ENCODE measurements around the gene DENND5A.
A peak's percentile ranks its signal among the peaks of the same experiment; 100 is the strongest.
"Not testable (repeated sequence)": the region's sequence is repeated elsewhere in the genome, so short reads cannot be mapped to it uniquely, and the experiment has no call there.

Gene DENND5A

DNA sequence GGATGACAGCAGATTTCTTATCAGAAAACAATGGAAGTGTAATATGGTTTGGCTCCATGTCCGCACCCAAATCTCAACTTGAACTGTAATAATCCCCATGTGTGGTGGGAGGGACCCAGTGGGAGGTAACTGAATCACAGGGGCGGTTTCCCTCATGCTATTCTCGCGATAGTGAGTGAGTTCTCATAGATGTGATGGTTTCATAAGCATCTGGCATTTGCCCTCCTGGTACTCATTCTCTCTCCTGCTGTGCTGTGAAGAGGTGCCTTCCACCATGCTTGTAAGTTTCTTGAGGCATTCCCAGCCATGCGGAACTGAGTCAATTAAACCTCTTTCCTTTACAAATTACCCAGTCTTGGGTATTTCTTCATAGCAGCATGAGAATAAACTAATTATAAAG is 92.8 kb downstream of the DENND5A start:
- no peak for DNase-seq

DNA sequence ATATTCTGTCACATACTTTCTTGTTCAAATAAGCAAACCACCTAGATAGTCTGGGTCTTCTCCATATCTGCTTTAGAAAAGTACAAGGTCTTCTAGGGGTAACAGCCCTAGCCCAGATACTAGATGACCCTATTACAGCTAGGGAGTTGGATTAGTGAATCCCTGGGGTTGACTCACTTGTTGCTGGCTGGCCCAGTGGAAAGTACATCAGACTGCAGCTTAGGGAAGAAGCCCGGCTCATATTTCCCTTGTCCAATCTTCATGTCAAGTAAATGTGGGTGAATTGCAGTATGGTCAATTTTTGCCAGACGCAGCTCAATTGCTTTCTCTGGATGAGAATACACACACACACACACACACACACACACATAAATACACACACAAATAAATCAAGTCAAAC is 94.7 kb downstream of the DENND5A start:
- DNase-seq, result no peak

DNA sequence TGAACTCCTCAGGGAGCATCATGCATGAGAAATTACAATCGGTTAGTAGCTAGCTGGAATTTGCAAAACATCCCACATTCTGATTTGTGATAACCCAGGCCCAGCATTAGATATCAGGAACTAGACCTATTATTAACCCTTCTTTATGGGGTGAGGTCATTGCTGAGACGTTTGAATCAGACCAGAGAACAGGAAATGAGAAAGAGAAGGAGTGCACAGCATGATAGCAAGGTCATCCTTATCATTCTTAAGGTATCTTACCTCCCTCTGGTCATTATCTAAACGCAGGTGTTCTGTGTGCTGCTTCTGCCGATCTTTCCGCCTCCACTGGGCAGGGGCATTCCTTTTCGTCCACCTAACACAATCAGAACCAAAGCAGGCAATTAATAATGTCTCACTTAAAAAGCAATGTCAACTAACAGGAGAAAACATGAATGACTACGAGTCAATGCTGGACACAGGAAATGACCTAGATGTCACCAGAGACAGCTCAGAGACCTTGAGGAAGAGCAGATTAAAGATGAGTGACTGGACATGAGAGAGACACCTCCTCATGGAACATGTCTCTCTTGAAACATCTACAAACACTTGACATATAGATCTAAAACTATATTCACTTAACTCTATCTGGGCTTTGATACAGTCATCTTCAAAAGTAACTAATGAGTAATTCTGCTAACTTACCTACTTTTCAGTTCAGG is 95.4 kb downstream of the DENND5A start:
- DNase-seq, result no peak

DNA sequence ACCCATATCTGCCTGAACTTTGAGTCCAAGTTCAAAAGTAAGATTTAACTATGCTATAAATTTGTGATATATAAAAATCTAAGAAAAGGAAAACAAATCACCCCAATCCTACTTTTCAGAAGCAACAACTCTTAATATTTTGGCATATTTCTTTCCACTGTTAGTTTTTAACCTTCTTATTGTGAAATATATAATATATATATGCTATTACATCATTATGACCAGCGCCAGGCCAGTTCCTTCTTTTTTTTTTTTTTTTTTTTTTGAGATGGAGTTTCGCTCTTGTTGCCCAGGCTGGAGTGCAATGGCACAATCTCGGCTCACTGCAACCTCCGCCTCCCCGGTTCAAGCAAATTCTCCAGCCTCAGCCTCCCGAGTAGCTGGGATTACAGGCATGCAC is 103.2 kb downstream of the DENND5A start:
- DNase-seq, result not testable (repeated sequence)

DNA sequence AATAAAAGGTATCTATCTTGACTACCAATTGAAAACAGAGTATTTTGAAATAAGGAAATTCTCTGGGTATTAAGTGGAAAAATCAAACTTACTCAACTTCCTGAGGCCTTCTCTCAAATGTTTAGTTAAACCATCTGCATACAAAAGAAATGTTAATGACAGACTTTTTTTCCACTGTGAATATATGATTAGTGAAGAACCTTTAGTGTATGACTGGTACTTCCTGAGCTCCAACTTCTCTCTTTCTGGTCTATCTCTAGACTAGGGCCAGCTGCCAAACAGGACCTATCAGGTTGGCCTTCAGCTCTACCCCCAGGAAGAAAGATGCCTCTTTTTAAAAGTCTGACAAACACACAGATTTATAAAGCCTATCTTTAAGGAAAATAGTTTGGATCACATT is 105.0 kb downstream of the DENND5A start:
- no peak for DNase-seq

DNA sequence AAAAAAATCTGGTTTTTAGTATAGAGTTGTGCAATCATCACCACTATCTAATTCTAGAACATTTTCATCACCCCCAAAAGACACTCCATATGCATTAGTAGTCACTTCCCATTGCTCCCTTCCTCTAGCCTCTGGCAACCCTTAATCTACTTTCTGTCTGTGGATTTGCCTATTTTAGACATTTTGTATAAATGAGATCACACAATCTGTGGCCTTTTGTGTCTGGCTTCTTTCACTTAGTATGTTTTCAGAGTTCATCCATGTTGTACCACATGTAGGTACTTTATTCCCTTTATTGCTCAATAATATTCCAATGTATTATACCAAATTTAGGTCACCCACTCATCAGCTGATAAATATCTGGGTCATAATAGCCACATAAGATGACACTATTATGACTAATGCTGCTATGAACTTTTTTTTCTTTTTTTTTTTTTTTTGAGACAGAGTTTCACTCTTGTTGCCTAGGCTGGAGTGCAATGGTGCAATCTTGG is 106.2 kb downstream of the DENND5A start:
- DNase-seq, result no peak

DNA sequence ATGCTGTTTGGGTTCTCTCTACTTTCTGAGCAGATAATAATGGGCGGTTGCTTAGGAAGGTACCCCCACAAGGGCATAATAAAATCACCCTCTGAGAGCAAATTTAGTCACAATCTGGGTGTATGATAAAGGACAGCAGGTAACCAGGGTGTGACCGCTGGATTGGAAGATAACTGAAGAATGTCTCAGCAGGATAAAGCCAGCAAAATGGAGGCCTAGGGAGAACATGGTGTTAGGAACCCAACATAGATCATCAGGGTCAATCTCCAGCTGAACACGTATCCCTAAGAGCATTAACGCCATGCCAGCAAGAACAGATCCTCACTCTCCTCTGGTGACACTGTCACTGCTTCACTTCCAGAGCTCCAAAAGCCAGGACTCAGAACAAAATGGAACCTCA is 109.2 kb downstream of the DENND5A start:
- DNase-seq, result no peak

DNA sequence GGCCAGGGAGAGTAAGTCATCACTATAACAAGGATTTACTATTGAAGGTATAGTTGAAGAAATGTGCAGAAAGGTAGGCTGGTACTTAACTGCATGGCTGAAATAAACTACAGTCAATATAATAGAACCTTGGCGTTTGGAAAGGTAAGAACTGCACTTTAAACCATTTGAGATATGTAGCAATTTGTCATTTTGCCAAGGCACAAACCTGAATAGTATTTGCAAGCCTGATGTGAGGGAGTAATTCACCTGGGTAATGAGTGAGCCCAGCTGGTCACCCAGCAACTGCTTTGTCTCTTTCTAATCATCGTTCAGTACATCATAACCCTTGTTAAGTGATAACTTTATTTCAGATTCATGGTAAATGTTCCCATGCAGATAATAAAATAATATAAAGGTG is 111.5 kb downstream of the DENND5A start:
- DNase-seq, result no peak

DNA sequence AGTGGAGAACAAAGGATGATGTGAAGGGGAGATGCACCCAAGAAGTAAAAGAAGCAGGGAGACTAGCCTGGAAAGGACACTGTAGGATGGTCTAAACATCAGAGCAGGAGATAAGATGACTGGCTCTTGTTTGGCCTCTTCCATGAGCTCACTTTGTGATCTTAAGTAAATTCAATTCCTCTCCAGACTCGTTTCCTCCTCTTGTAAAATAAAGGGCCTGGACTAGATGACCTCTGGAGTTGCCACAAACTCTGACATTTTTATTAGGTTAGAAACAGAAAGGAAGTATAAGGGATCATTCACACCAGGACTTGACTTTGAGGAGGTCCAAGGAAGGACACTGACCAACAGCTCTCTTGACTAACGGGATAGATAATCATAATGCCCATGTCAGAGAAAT is 113.5 kb downstream of the DENND5A start:
- no peak for DNase-seq

DNA sequence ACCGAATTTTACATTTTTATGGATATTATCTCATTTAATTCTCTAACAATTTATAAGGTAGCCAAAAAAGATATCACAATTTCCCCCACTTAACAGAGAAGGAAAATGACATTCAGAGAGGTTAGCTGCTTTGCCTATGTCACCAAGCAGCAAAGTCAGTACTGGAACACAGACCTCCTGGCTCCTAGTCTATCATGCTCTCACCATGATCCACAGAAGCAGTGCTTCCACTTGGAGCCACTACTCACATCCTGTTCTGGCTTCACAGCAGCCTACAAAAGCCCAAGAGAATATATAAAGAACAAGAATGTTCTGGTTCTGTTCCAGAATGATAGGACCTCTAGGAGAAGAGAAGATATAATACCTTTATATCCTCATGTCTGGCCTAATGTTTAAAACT is 114.2 kb downstream of the DENND5A start:
- DNase-seq, result no peak

DNA sequence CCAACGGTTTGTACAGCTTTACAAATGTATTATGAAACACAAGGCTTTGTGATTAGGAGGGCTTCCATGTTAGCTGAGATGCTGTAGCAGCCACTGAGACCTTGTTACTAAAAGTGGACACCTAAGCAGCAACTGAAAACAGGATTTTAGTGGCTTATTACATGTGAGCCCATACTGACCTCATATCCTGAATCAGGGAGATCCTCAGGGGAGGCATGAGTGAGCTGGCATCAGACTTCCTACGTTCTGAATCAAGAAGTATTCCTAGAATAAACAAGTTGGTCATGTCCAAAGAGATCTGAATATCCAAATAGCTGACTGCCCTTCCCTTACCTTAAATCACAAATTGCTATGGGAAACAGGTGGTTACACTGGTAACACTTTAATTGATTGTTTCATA is 114.6 kb downstream of the DENND5A start:
- DNase-seq, result no peak

DNA sequence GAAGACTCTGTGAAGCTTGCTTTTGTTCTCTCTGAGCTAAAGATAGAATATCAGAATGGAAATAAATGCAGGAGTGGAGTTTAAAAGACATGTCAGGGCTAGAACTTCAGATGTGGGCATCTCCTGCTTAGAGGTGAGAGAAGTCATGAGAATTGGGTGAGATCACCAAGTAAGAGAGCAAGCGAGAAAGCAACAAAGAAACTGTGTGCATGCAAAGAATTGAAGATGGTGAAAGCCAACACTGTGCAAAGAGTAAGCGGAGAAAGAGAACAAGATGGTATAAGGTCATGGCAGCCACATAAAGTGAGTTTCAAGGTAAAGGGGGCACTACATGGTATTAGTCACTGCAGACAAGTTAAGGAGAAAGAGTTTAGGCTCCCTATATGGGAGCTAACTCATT is 116.4 kb downstream of the DENND5A start:
- no peak for DNase-seq

DNA sequence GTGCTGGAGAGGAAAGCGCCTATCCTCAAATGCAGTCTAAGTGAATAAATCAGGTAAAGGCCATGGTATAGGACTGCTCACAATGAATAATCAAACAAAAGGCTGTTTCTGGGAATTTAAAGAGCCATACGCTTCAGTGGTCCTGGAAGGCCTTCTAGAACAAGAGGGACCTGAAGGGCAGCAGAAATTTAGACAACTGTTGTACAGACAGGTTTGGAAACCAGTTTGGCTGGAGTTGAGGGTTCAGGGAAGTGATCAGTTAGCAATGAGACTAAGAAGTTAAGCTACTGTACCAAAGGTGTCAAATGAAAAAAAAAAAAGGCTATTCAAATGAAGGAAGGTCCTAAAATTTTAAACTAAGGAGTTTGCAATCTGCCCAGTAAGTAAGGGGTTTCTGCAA is 117.1 kb downstream of the DENND5A start:
- no peak for DNase-seq

DNA sequence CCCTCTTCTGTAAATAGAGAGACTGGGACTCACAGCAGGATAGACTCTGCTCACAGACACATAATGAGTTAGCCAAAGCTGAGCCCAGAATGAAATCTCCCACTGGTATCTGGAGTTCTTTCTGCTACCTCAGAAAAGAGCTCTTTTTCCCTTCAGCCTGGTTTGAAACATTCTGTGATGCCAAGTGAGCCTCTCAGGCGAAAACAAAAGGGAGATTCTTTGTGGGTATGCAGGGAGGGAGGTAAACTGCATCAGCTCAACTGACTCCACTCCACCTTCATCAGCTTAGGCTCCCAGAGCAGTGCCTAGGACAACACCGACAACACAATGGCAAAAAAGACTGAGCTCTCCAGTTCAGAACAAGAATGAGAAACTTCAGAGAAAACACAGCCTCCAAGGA is 118.7 kb downstream of the DENND5A start:
- DNase-seq, result no peak

DNA sequence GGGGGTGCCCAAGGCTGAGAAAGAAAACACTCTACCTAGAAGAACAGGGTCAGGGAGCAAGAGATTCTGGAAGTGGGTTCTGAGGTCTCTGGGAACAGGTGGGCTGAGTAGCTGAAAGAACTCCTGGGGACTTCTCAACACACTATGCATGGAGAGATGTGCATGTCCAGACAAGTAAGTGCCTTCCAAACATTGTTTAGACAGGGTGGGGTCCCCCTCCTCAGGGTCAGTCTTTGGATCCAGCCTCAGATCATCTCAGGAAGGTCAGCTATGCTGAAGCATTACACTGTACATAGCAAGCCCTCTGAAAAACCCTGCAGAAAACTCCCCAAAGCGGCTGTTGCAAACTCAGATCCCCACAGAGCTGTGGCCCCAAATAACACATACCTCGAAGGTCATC is 119.9 kb downstream of the DENND5A start:
- DNase-seq, result no peak

DNA sequence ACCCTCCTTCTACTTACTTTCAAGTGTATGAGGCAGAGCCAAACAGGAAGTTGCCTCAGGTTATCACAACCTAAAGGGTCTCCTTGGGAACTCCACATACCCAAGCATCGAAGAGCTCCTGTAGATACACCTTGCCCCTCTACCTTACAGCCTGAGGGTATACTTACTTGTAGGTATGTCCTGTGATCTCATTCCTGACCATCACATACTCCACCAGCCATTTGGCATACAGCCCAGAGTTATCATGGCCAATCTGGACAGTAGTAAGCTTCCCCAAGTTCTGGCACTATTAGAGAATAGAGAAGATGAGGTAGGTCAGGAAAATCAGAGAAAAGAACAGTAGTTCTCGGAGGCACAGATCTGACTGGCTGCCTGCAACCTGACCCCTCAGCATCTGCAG is 120.3 kb downstream of the DENND5A start:
- no peak for DNase-seq

DNA sequence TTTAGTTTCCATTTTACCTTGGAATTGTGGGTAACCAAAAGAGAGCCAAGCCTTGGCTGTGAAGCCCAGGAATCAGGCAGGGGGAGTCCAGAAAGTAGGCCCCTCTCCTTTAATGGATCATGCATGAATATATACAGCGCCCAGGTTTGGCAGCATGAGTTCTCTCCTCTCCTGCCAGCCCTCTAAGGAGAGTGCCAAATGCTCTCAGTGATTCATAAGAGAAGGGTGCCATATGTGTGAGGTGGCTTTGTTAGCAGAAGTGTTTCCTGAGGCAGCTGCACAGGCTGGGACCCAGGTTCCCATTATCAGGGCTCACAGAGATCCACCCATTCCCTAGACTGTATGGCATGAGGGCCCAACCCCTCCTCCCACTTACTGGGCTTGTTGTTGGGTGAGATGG is 121.4 kb downstream of the DENND5A start:
- no peak for DNase-seq

DNA sequence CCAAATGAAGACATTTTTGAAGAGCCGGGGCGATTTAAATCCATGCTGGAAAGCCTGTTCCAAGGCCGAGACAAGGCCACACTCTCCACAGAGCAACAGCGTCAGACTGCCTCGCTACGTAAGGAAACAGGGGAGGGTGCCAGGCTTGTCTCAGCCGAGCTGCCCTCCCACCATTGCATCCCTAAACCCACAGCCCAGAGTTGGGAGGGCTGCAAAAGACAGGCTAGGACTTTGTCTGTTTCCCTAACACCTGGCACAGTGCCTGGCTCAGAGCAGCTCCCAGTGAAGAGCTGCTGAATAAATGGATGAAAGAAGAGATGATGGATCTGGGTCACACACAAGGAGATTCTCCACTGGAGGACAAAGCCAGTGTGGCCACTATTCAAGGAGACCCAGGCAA is 122.4 kb downstream of the DENND5A start:
- DNase-seq, result no peak

DNA sequence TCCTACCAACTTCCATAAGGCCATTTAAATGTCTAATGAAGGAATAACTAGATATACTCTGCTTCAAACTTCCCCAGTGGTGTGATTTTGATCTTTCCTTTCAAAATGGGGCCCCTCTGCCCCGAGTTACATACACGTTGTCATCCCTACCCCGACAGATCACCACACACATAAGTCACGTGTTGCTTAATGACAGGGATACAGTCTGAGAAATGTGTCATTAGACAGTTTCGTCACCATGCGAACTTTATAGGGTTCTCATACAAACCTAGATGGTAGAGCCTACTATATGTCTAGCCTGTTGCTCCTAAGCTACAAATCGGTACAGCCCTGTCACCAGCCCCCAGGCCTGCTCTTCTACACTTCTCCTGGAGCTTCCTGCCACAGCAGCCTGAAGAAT is 124.0 kb downstream of the DENND5A start:
- no peak for DNase-seq

DNA sequence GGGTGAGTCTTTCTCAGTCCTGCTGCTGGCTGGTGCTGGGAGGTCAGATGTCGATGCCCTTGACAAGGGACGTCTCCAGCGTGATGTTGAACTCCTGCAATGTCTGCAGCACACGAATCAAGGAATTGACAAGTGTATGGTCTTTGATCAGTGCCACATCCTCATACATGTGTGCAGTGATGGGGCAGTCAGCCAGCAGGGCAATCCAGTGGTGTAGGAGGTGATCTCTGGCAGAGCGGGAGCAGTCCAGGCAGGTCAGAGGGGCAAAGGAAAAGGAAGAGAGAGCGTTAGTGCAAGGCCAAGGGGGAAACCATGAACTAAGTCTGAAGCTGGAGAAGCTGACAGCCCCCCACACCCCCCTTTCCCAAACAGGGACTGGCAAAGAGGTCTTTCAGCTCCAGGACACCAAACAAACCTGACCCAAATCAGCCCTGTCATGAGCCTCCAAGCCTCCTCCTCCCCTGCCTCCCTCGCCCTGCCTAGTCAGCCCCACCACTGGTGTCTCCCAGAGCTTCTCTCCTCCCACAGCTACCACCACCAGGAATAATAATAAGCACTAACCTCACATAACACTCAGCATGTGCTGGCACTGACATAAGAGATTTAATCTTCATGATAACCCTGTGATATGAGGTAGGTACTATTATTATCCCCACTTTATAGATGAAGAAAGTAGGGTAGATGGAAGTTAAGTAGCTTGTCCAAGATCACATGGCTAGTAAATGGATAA is 125.4 kb downstream of the DENND5A start:
- DNase-seq, result no peak

DNA sequence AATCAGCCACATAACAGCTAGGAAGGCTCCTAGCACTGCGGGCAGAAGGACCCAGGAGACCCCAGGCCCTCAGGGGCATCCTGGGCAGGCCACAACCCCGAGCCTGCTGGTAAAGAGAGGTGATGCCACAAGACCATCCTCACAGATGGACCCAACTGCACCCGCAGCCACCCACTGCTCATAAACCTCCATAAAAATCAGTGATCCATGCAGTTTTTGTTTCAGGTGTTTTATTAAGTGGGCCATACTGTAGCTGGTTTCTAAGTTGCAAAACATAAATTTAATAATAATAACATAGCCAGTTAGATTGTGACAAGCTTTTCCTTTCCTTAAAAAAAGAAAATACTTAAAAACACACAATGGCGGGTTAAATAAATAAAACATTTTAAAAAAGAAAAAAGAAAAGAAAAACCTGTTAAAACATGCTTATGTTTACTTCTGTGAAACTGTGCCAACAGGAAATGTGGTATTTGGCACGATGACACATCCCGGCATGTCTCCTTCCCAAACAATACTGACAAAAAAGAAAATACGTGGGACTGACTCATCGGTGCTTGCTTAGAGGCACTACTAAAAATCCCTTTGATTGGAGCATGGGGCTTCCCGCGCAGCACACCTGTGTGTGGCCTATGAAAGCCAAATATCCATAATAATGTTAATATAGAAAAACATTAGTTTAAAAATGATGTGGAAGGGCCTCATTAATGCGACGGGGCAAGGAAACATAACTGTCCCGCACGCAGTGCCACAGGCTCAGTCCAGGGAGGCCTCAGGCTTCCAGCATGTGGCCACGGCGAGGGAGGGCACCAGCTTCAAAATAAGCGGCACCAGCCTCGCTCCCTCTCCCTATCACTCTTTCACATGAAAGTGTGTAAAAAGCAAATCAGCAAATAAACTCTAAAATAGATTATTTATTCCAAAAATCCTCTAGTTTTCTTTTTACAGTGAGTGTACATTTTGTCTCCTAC is 126.3 kb downstream of the DENND5A start:
- DNase-seq, result peak; percentile 86

DNA sequence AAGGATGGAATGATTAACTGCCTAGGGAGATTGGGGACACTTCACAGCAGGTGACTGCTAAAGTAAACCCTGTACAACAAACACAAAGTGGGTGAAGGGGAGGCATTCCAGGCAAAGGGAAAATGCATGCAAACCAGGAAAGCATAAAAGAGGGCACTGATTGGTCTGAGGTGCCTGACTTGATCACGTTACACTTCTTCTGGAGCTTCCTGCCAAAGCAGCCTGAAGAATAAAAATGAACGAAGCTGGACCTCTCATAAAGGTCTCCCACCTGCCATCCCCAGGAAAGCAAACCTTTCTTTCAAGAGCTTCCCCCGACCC is 127.1 kb downstream of the DENND5A start:
- peak; percentile 78 for DNase-seq

DNA sequence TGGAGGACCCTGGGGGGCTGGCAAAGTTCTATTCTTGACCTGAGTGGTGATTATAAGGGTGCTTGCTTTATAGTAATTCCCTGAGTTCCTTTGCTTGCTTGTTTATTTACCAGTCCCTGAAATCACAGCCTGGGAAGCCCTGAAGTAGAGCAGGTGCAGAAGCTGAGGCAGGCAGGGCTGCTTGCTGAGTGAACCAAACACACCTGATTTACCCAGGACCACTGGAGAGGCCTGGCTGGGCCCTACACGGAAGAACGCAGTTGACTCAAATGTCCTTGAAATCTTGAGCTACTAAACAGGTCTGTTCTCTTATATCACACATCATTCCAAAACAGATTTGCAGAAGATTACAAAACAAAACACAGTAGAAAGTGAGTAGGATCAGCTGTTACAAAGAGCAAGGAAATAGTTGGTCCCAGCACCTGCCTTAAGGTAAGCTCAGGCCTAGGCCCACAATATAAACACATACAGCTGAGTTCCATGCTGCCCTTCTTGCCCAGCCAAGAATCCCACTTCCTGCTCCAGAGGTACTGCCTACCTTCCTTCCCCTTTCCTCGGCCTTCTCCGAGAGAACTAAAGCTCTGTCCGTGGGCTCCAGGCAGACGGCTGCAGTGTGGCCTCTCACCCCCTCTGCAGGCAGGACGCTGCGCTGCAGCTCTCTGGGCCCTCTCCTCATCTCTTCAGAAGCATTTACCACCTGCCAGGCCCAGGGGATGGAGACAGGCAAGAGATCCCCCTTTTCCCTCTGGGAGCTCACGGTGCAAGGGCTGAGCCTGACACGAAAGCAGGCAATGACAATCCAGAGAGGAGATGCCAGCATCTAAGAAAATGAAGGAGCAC is 127.6 kb downstream of the DENND5A start:
- DNase-seq, result peak; percentile 78
